ENCODE results near the gene LSP1.

DNA sequence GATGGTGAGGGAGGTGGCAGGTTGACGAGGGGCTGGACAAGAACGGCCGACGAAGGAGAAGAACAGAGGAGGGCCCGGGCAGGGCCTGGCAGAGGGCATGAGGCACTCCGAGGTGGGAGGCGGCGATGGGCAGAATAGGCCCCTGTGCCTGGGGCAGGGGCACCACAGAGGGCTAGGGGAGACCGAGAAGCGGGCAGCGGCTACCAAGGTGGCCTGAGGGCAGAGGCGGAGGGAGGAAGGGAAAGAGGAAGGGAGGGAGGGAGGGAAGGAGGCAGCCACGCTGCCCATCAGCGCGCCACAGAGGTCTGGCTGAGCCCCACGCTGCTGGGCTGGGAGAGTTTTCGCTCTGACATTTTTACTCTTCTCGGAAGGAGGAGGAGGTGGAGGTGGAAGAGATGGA, 11.3 kb downstream of the LSP1 start:
- TF ChIP-seq NRF1 (IDR thresholded peaks at IDR 0.05; ENCODE audit: low read depth, low read length) (no peak), EZH2 (IDR thresholded peaks at IDR 0.05; ENCODE audit: low read depth, low read length, severe bottlenecking) (no peak)

All from H1 (cell line).